NCI-H187 treated with DMSO at 0.1 percent for 48 hours (cell line): Measurements from ENCODE around the gene TOGARAM2.
"Not testable (repeated sequence)": the region's sequence is repeated elsewhere in the genome, so short reads cannot be mapped to it uniquely, and the experiment has no call there.

Experiments used
- DNase-seq: peaks from one replicate; lab custom pipeline; 2025; lab: John Stamatoyannopoulos, UW

Gene TOGARAM2

GRCh38 chr2:28977176-28977875, 3.8 kb upstream of the TOGARAM2 start:
- no peak for DNase-seq

GRCh38 chr2:28978001-28978400, 3.1 kb upstream of the TOGARAM2 start:
- not testable (repeated sequence) for DNase-seq

GRCh38 chr2:28978606-28979005, 2.5 kb upstream of the TOGARAM2 start:
- no peak for DNase-seq

- no peak for DNase-seq
Observed at GRCh38 chr2:28979041-28979440, 2.1 kb upstream of the TOGARAM2 start.

- no peak for DNase-seq
Observed at GRCh38 chr2:28979576-28980366, 1.3 kb upstream of the TOGARAM2 start.

GRCh38 chr2:28980368-28981015, 606 bp upstream of the TOGARAM2 start:
- no peak for DNase-seq

GRCh38 chr2:28981620-28982376, 700 bp downstream of the TOGARAM2 start:
- DNase-seq: no peak

- DNase-seq: no peak
Observed at GRCh38 chr2:28982381-28982950, 1.4 kb downstream of the TOGARAM2 start.

GRCh38 chr2:28986429-28986828, 5.3 kb downstream of the TOGARAM2 start:
- no peak for DNase-seq

GRCh38 chr2:28989973-28990372, 8.9 kb downstream of the TOGARAM2 start:
- no peak for DNase-seq

- DNase-seq: no peak
Observed at GRCh38 chr2:28990445-28990844, 9.3 kb downstream of the TOGARAM2 start.

- DNase-seq: no peak
Observed at GRCh38 chr2:28991021-28991420, 9.9 kb downstream of the TOGARAM2 start.

GRCh38 chr2:28991460-28991859, 10.4 kb downstream of the TOGARAM2 start:
- no peak for DNase-seq

- DNase-seq: no peak
Observed at GRCh38 chr2:28993206-28993960, 12.3 kb downstream of the TOGARAM2 start.

GRCh38 chr2:28994074-28994473, 13.0 kb downstream of the TOGARAM2 start:
- DNase-seq: no peak

GRCh38 chr2:28994679-28995078, 13.6 kb downstream of the TOGARAM2 start:
- DNase-seq: no peak

GRCh38 chr2:28995765-28996750, 15.0 kb downstream of the TOGARAM2 start:
- DNase-seq: no peak

- DNase-seq: no peak
Observed at GRCh38 chr2:28997237-28997846, 16.2 kb downstream of the TOGARAM2 start.
